ENCODE measurements around the gene ADAMTS8.

The ADAMTS8 gene

DNA sequence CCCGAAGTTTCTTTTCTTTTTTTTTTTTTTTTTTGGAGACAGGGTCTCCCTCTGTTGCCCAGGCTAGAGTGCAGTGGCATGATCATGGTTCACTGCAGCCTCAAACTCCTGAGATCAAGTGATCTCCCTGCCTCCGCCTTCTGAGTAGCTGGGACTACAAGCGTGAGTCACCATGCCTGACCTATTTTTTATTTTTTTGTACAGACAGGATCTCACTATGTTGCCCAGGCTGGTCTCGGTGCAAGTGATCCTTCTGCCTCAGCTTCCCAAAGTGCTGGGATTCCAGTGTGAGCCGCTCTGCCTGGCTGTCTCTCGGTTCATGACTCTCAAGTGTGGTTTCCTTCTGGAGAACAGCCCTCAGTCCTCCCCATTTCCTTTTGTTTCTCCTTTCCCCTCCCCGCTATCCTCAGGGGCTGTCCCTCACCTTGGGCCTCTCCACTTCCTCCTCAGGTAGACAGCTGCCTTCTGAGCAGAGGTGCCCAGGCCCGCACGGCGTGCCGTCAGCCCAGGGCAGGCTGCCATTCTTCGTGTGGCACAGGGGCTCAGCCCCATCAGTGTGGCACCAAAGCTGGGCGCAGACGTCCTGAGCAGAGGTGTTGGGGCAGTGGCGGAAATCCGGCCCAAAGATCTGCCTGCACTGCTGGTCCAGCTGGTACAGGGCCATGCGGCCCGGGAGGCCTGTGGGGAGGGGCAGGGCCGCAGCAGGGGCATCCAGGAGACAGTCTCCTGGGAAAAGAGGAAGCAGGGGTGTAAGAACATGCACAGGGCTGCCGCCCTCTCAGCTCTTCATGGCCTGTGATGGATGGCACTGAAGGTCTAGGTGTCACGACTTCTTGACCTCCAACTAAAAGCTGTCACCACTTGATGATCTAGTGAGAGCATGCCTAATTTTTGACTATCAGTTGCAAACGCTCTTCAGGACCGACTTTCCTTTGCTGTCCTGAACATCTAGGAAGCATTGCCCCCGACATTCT is 14.0 kb downstream of the ADAMTS8 start:
- Histone ChIP-seq H3K36me3 (replicated peaks in 1 of 2; ENCODE audit: control insufficient read depth in 2 of 2, insufficient read depth in 2 of 2, low read length in 2 of 2) (no peaks in the 10 kb centered on the region), H2BK120ac (ENCODE audit: low read depth, low read length) (peak overlapping the region; percentile 11), H2AK5ac (ENCODE audit: low read depth, low read length) (peak overlapping the region; percentile 44), H3K9me3 (replicated peaks in 1 of 2; ENCODE audit: control insufficient read depth in 2 of 2, insufficient read depth in 1 of 2, low read depth in 1 of 2, low read length in 2 of 2) (no peaks in the 10 kb centered on the region), H3K4me1 (ENCODE audit: control insufficient read depth in 2 of 2, insufficient read depth in 1 of 2, low read depth in 1 of 2, low read length in 2 of 2) (peaks cover 2 to 13% of the 10 kb centered on the region in 2 donors), H3K27ac (replicated peaks; ENCODE audit: low read length) (no peak overlapping the region), H4K8ac (ENCODE audit: low read depth, low read length) (peak overlapping the region; percentile 86), H4K91ac (ENCODE audit: low read depth, low read length, poor library complexity) (peak overlapping the region; percentile 78), H3K9ac (ENCODE audit: low read depth, low read length, poor library complexity) (peak overlapping the region; percentile 36), H2BK12ac (ENCODE audit: low read length) (peak overlapping the region; percentile 75), H3K4me2 (ENCODE audit: insufficient read depth, low read length, poor library complexity, severe bottlenecking) (no peak overlapping the region), H3K27me3 (ENCODE audit: control insufficient read depth in 3 of 3, insufficient read depth in 3 of 3, low read depth in 1 of 3, low read length in 3 of 3) (peaks cover 0 to 54% (median 0%) of the 10 kb centered on the region in 3 experiments), H2BK15ac (ENCODE audit: low read length) (peak overlapping the region; percentile 90), H2BK5ac (ENCODE audit: low read length) (peak overlapping the region; percentile 35), H3K79me1 (ENCODE audit: low read depth, low read length) (no peaks in the 10 kb centered on the region), H3K14ac (ENCODE audit: low read length) (peak overlapping the region; percentile 85), H2AFZ (ENCODE audit: low read length) (no peak overlapping the region), H3K4me3 (ENCODE audit: low read length in 2 of 2) (no peak overlapping the region), H3K4ac (ENCODE audit: low read length) (peak overlapping the region; percentile 24), H3K23ac (ENCODE audit: low read depth, low read length, poor library complexity) (peak overlapping the region; percentile 74), H3K18ac (ENCODE audit: low read length) (peak overlapping the region; percentile 82)
- no peak for DNase-seq (ENCODE audit: low spot score)
- WGBS, 2 donors (ENCODE audit: extremely low coverage in 2 of 2, insufficient read length in 2 of 2, insufficient replicate concordance in 1 of 2): no CpG with 5 or more reads among the region's 24 CpGs

DNA sequence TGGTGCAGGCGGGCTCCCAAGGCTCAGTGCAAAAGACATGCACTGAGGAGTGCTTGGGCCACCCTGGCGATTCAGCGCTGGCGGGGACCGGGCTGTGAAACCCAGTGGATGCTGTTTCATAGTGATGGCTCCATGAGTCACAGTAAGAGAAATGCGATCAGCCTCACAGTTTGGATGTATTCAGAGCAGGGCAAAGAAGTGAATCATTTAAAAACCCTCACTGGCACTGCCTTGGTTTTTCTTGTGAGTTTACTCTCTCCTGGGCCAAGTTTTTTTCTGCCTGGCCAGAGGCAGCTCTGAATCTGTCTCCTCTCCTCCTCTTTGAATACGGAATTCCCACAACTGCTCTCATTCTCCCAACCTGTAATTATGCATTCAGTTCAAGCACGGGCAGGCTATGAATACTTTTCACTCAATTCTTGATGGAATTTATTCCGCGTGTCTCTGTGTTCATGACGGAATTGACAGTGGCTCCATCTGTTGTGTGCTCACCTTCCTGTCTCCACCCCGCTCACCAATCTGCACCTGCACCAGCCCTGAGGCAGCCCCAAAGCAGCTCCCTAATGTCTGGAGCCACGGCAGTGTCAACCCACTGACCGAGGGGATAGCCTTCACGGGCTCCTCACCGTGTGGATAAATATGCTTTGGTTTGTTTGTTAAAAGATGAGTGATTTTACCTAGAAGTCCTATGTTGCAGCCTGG is 14.9 kb downstream of the ADAMTS8 start:
- H2BK120ac ChIP-seq (ENCODE audit: low read depth, low read length): no peak overlapping the region
- WGBS, 2 donors (ENCODE audit: extremely low coverage in 2 of 2, insufficient read length in 2 of 2, insufficient replicate concordance in 1 of 2): no CpG with 5 or more reads among the region's 16 CpGs
- no peak overlapping the region for H2AFZ ChIP-seq (ENCODE audit: low read length)
- H3K27me3 ChIP-seq (ENCODE audit: control insufficient read depth in 3 of 3, insufficient read depth in 3 of 3, low read depth in 1 of 3, low read length in 3 of 3): peaks cover 0 to 56% (median 0%) of the 10 kb centered on the region in 3 experiments
- H3K79me1 ChIP-seq (ENCODE audit: low read depth, low read length): no peaks in the 10 kb centered on the region
- no peak overlapping the region for H3K27ac ChIP-seq (replicated peaks; ENCODE audit: low read length)
- H2BK15ac ChIP-seq (ENCODE audit: low read length): no peak overlapping the region
- H3K4me1 ChIP-seq (ENCODE audit: control insufficient read depth in 2 of 2, insufficient read depth in 1 of 2, low read depth in 1 of 2, low read length in 2 of 2): peaks cover 2 to 13% of the 10 kb centered on the region in 2 donors
- peak overlapping the region; percentile 36 for H3K9ac ChIP-seq (ENCODE audit: low read depth, low read length, poor library complexity)
- DNase-seq (ENCODE audit: low spot score): no peak
- H3K36me3 ChIP-seq (replicated peaks in 1 of 2; ENCODE audit: control insufficient read depth in 2 of 2, insufficient read depth in 2 of 2, low read length in 2 of 2): no peaks in the 10 kb centered on the region
- H2BK5ac ChIP-seq (ENCODE audit: low read length): peak overlapping the region; percentile 35
- H3K23ac ChIP-seq (ENCODE audit: low read depth, low read length, poor library complexity): no peak overlapping the region
- no peak overlapping the region for H2AK5ac ChIP-seq (ENCODE audit: low read depth, low read length)
- H4K8ac ChIP-seq (ENCODE audit: low read depth, low read length): no peak overlapping the region
- no peak overlapping the region for H3K18ac ChIP-seq (ENCODE audit: low read length)
- peak overlapping the region; percentile 43 for H3K14ac ChIP-seq (ENCODE audit: low read length)
- H3K4ac ChIP-seq (ENCODE audit: low read length): no peak overlapping the region
- H3K4me3 ChIP-seq (ENCODE audit: low read length in 2 of 2): no peak overlapping the region
- no peak overlapping the region for H2BK12ac ChIP-seq (ENCODE audit: low read length)
- no peaks in the 10 kb centered on the region for H3K9me3 ChIP-seq (replicated peaks in 1 of 2; ENCODE audit: control insufficient read depth in 2 of 2, insufficient read depth in 1 of 2, low read depth in 1 of 2, low read length in 2 of 2)
- no peak overlapping the region for H4K91ac ChIP-seq (ENCODE audit: low read depth, low read length, poor library complexity)
- no peak overlapping the region for H3K4me2 ChIP-seq (ENCODE audit: insufficient read depth, low read length, poor library complexity, severe bottlenecking)

DNA sequence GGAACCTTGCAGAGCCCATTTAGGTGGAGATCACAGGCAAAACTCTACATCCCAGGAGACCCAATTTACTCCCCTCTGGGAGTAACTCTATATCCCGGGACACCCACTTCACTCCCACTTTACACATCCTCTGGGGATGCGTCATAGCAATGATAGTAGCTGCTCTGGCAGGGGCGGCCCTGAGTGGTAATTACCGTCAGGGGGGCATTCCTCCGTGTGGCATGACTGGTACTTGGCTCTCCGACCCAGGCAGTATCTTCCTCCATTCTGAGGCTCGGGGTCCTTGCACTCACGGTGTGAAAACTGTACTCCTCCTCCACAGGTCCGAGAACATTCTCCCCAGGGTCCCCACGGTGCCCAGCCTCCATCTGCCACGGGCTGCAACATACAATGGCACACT is 17.2 kb downstream of the ADAMTS8 start:
- Histone ChIP-seq H3K14ac (ENCODE audit: low read length) (no peak overlapping the region), H3K79me1 (ENCODE audit: low read depth, low read length) (no peaks in the 10 kb centered on the region), H3K27ac (replicated peaks; ENCODE audit: low read length) (no peak overlapping the region), H2BK120ac (ENCODE audit: low read depth, low read length) (no peak overlapping the region), H2BK12ac (ENCODE audit: low read length) (no peak overlapping the region), H3K4me3 (ENCODE audit: low read length in 2 of 2) (no peak overlapping the region), H3K23ac (ENCODE audit: low read depth, low read length, poor library complexity) (no peak overlapping the region), H3K9ac (ENCODE audit: low read depth, low read length, poor library complexity) (no peak overlapping the region), H4K8ac (ENCODE audit: low read depth, low read length) (no peak overlapping the region), H3K27me3 (ENCODE audit: control insufficient read depth in 3 of 3, insufficient read depth in 3 of 3, low read depth in 1 of 3, low read length in 3 of 3) (peaks cover 0 to 63% (median 0%) of the 10 kb centered on the region in 3 experiments), H3K36me3 (replicated peaks in 1 of 2; ENCODE audit: control insufficient read depth in 2 of 2, insufficient read depth in 2 of 2, low read length in 2 of 2) (no peaks in the 10 kb centered on the region), H3K18ac (ENCODE audit: low read length) (no peak overlapping the region), H2AFZ (ENCODE audit: low read length) (no peak overlapping the region), H2AK5ac (ENCODE audit: low read depth, low read length) (no peak overlapping the region), H3K9me3 (replicated peaks in 1 of 2; ENCODE audit: control insufficient read depth in 2 of 2, insufficient read depth in 1 of 2, low read depth in 1 of 2, low read length in 2 of 2) (no peaks in the 10 kb centered on the region), H2BK5ac (ENCODE audit: low read length) (no peak overlapping the region), H3K4me2 (ENCODE audit: insufficient read depth, low read length, poor library complexity, severe bottlenecking) (no peak overlapping the region), H3K4ac (ENCODE audit: low read length) (no peak overlapping the region), H3K4me1 (ENCODE audit: control insufficient read depth in 2 of 2, insufficient read depth in 1 of 2, low read depth in 1 of 2, low read length in 2 of 2) (peaks cover 0 to 7% of the 10 kb centered on the region in 2 donors), H4K91ac (ENCODE audit: low read depth, low read length, poor library complexity) (no peak overlapping the region), H2BK15ac (ENCODE audit: low read length) (no peak overlapping the region)
- no CpG with 5 or more reads among the region's 11 CpGs for WGBS, 2 donors (ENCODE audit: extremely low coverage in 2 of 2, insufficient read length in 2 of 2, insufficient replicate concordance in 1 of 2)
- DNase-seq (ENCODE audit: low spot score): no peak
